Stimulated activated CD4-positive, alpha-beta T cell treated with anti-CD3 and anti-CD28 coated beads, Interleukin-15, amount 100 ng/mL, for 1 hour (primary cell): ENCODE measurements around the gene STAT2.

Source experiments
- DNase-seq, 2 donors: peaks; one replicate each; pipeline ENCODE4 v3.0.0-alpha.2; 2020; ENCODE audit warnings: low read depth in 1 of 2, low spot score in 1 of 2

Gene STAT2

GRCh38 chr12:56297400-56297799 lies 62.5 kb downstream of the STAT2 start:
- no peak for DNase-seq

- DNase-seq, result no peak
Observed at GRCh38 chr12:56296295-56296694, 63.6 kb downstream of the STAT2 start.

- DNase-seq, result no peak
Observed at GRCh38 chr12:56293795-56294194, 66.1 kb downstream of the STAT2 start.
